H9 (cell line): Measurements from ENCODE around the gene HYAL2. TPM values are rescaled to one million over a fixed set of nuclear protein-coding genes. Genes with fewer than 3 reads are reported as not detected.

Source experiments
- DNase-seq: peaks from one replicate; pipeline ENCODE4 v3.0.0-alpha.2; 2017
- H2AFZ ChIP-seq: one replicate; pipeline ENCODE4 v1.6.1; 2013; ENCODE audit warnings: mild to moderate bottlenecking, low read length, control low read depth, moderate library complexity
- H2AK5ac ChIP-seq: 2 replicates; pipeline ENCODE4 v1.6.1; 2013; ENCODE audit warnings: low read length, control low read depth, mixed read lengths; ENCODE audit not compliant: insufficient read length
- H2BK120ac ChIP-seq: one replicate; pipeline ENCODE4 v1.6.1; 2013; ENCODE audit warnings: low read depth, mild to moderate bottlenecking, low read length, control low read depth, inconsistent platforms; ENCODE audit not compliant: poor library complexity, severe bottlenecking
- H2BK12ac ChIP-seq: 2 replicates; pipeline ENCODE4 v1.6.1; 2013; ENCODE audit warnings: low read length, control low read depth, mixed read lengths, low read depth; ENCODE audit not compliant: insufficient read length
- H2BK15ac ChIP-seq: 2 replicates; pipeline ENCODE4 v1.6.1; 2013; ENCODE audit warnings: low read depth, low read length, control low read depth
- H2BK20ac ChIP-seq: one replicate; pipeline ENCODE4 v1.6.1; 2013; ENCODE audit warnings: low read depth, mild to moderate bottlenecking, low read length, control low read depth, inconsistent platforms; ENCODE audit not compliant: poor library complexity, severe bottlenecking
- H2BK5ac ChIP-seq: 2 replicates; pipeline ENCODE4 v1.6.1; 2013; ENCODE audit warnings: low read length, control low read depth, mixed read lengths; ENCODE audit not compliant: insufficient read length
- H3K14ac ChIP-seq: 2 replicates; pipeline ENCODE4 v1.6.1; 2013; ENCODE audit warnings: low read length, control low read depth; ENCODE audit not compliant: insufficient read depth
- H3K18ac ChIP-seq: 2 replicates; pipeline ENCODE4 v1.6.1; 2013; ENCODE audit warnings: low read depth, mild to moderate bottlenecking, mixed read lengths, low read length, control low read depth; ENCODE audit not compliant: insufficient read length
- H3K23ac ChIP-seq: 2 replicates; pipeline ENCODE4 v1.6.1; 2013; ENCODE audit warnings: low read length, control low read depth, mixed read lengths, low read depth; ENCODE audit not compliant: insufficient read length
- H3K23me2 ChIP-seq: 2 replicates; pipeline ENCODE4 v1.6.1; 2013; ENCODE audit warnings: low read depth, mild to moderate bottlenecking, mixed read lengths, low read length, control low read depth; ENCODE audit not compliant: insufficient read length, poor library complexity, severe bottlenecking
- H3K27ac ChIP-seq: 2 replicates; pipeline ENCODE4 v1.5.1; 2013; ENCODE audit warnings: low read length, control low read depth, mixed read lengths, low read depth; ENCODE audit not compliant: insufficient read length
- H3K27me3 ChIP-seq: 2 replicates; pipeline ENCODE4 v1.6.1; 2013; ENCODE audit warnings: low read length, control low read depth, inconsistent platforms; ENCODE audit not compliant: insufficient read depth
- H3K4ac ChIP-seq: 2 replicates; pipeline ENCODE4 v1.6.1; 2013; ENCODE audit warnings: low read depth, mild to moderate bottlenecking, control low read depth, inconsistent platforms, low read length, moderate library complexity
- H3K4me1 ChIP-seq: 2 replicates; pipeline ENCODE4 v1.6.1; 2013; ENCODE audit warnings: low read length, control low read depth, inconsistent platforms; ENCODE audit not compliant: insufficient read depth
- H3K4me2 ChIP-seq: 2 replicates; pipeline ENCODE4 v1.6.1; 2013; ENCODE audit warnings: low read length, control low read depth, mixed read lengths; ENCODE audit not compliant: insufficient read length, insufficient read depth
- H3K56ac ChIP-seq: 2 replicates; pipeline ENCODE4 v1.6.1; 2013; ENCODE audit warnings: low read depth, mild to moderate bottlenecking, mixed read lengths, low read length, control low read depth; ENCODE audit not compliant: insufficient read length
- H3K79me1 ChIP-seq: 2 replicates; pipeline ENCODE4 v1.6.1; 2013; ENCODE audit warnings: low read depth, mild to moderate bottlenecking, moderate library complexity, low read length, control low read depth, inconsistent platforms; ENCODE audit not compliant: insufficient read depth, poor library complexity, severe bottlenecking
- H3K79me2 ChIP-seq: 2 replicates; pipeline ENCODE4 v1.6.1; 2013; ENCODE audit warnings: low read length, control low read depth, inconsistent platforms; ENCODE audit not compliant: insufficient read depth
- H3K9ac ChIP-seq: 2 replicates; pipeline ENCODE4 v1.6.1; 2013; ENCODE audit warnings: low read length, control low read depth, mixed read lengths; ENCODE audit not compliant: insufficient read length; ENCODE audit errors: extremely low read depth
- H3K9me3 ChIP-seq: one replicate; pipeline ENCODE4 v1.6.1; 2013; ENCODE audit warnings: low read depth, low read length, inconsistent platforms; ENCODE audit not compliant: control insufficient read depth
- H3T11ph ChIP-seq: one replicate; pipeline ENCODE4 v1.6.1; 2013; ENCODE audit warnings: mild to moderate bottlenecking, low read length, control low read depth, inconsistent platforms
- H4K20me1 ChIP-seq: one replicate; pipeline ENCODE4 v1.6.1; 2013; ENCODE audit not compliant: control insufficient read depth, insufficient read length, insufficient read depth
- H4K5ac ChIP-seq: 2 replicates; pipeline ENCODE4 v1.6.1; 2013; ENCODE audit warnings: low read depth, mild to moderate bottlenecking, mixed read lengths, low read length, control low read depth; ENCODE audit not compliant: insufficient read length
- H4K8ac ChIP-seq: replicated peaks from 2 replicates; pipeline ENCODE4 v1.6.1; 2013; ENCODE audit warnings: low read length, control low read depth, mixed read lengths, low read depth; ENCODE audit not compliant: insufficient read length
- H4K91ac ChIP-seq: 2 replicates; pipeline ENCODE4 v1.6.1; 2013; ENCODE audit warnings: low read depth, mild to moderate bottlenecking, moderate library complexity, mixed read lengths, low read length, control low read depth; ENCODE audit not compliant: insufficient read length
- H3K27ac Mint-ChIP-seq, 3 experiments: 2 replicates in 2 of 3; 3 replicates in 1 of 3; pipeline ENCODE4 v1.8.0; 2020 to 2021; ENCODE audit warnings: mixed read lengths in 3 of 3, mild to moderate bottlenecking in 1 of 3, moderate library complexity in 1 of 3
- H3K27me3 Mint-ChIP-seq: 2 replicates; pipeline ENCODE4 v1.8.0; 2021; ENCODE audit warnings: low read depth, mild to moderate bottlenecking, moderate library complexity, mixed read lengths
- H3K36me3 Mint-ChIP-seq, 3 experiments: 2 replicates in 2 of 3; 3 replicates in 1 of 3; pipeline ENCODE4 v1.8.0; 2020 to 2021; ENCODE audit warnings: low read depth in 3 of 3, mixed read lengths in 3 of 3; ENCODE audit not compliant: insufficient read depth in 1 of 3
- H3K4me1 Mint-ChIP-seq, 2 experiments: 2 replicates each; pipeline ENCODE4 v1.8.0; 2020; ENCODE audit warnings: mixed read lengths in 2 of 2
- H3K4me3 Mint-ChIP-seq, 2 experiments: 2 replicates in 1 of 2; 3 replicates in 1 of 2; pipeline ENCODE4 v1.8.0; 2020 to 2021; ENCODE audit warnings: mild to moderate bottlenecking in 2 of 2, mixed read lengths in 2 of 2, moderate library complexity in 1 of 2
- H3K9me3 Mint-ChIP-seq, 2 experiments: 2 replicates in 1 of 2; 3 replicates in 1 of 2; pipeline ENCODE4 v1.8.0; 2020; ENCODE audit warnings: mild to moderate bottlenecking in 2 of 2, mixed read lengths in 2 of 2, moderate library complexity in 1 of 2
- CTCF ChIP-seq: fragments of 200-600 bp; sonication (generic); conservative IDR thresholded peaks from 3 replicates; pipeline ENCODE4 v1.8.0; 2021; ENCODE audit warnings: antibody characterized with exemption, mild to moderate bottlenecking
- WGBS: extraction: QIAGEN DNeasy Blood & Tissue Kit; methylation state at CpG from one replicate; pipeline ENCODE4 v1.1.7; 2013; ENCODE audit warnings: missing lambda C conversion rate, low lambda C conversion rate, mixed read lengths; ENCODE audit not compliant: insufficient read length; ENCODE audit errors: extremely low coverage; 5-methylcytosine and 5-hydroxymethylcytosine counted together
- total RNA-seq: library from RNA; stranded (reverse); gene quantifications from 2 replicates; pipeline ENCODE4 v1.2.1, GENCODE V29; 2021

The HYAL2 gene
- total RNA-seq, 1 experiment from 2014 or later: 51.9 TPM

GRCh38 chr3:50278123-50278879 is 44.2 kb downstream of the HYAL2 start:
- H3K9me3 ChIP-seq: no peaks in the 10 kb centered on the region
- Mint-ChIP-seq H3K9me3 (no peaks in the 10 kb centered on the region), H3K27ac (peak overlapping the region in 1 of 3 experiments; percentile 95; a peak in 1 of 7 replicates), H3K4me3 (no peak overlapping the region), H3K36me3 (no peaks in the 10 kb centered on the region; a peak in 1 of 7 replicates), H3K4me1 (peaks cover 19 to 22% of the 10 kb centered on the region in 2 experiments), H3K27me3 (peaks cover 56% of the 10 kb centered on the region)
- H3T11ph ChIP-seq: no peak overlapping the region
- H3K23me2 ChIP-seq: peaks cover 6% of the 10 kb centered on the region
- DNase-seq: no peak
- H2AFZ ChIP-seq: no peak overlapping the region
- no peak overlapping the region for H3K14ac ChIP-seq
- TF ChIP-seq CTCF: no peak
- no peak overlapping the region for H3K4me2 ChIP-seq
- no peak overlapping the region for H3K18ac ChIP-seq
- H4K5ac ChIP-seq: no peak overlapping the region
- no peak overlapping the region for H3K56ac ChIP-seq
- no peak overlapping the region for H3K27ac ChIP-seq
- no peak overlapping the region for H2BK15ac ChIP-seq
- H3K23ac ChIP-seq: no peak overlapping the region
- no peaks in the 10 kb centered on the region for H3K4me1 ChIP-seq
- H3K9ac ChIP-seq: no peak overlapping the region
- no peak overlapping the region for H2BK120ac ChIP-seq
- H3K79me1 ChIP-seq: no peaks in the 10 kb centered on the region
- H3K4ac ChIP-seq: no peak overlapping the region
- H2AK5ac ChIP-seq: no peak overlapping the region
- H4K8ac ChIP-seq: no peak overlapping the region
- no peaks in the 10 kb centered on the region for H4K20me1 ChIP-seq
- H2BK20ac ChIP-seq: no peak overlapping the region
- WGBS: no CpG with 5 or more reads among the region's 4 CpGs
- H2BK12ac ChIP-seq: no peak overlapping the region
- H3K79me2 ChIP-seq: no peaks in the 10 kb centered on the region
- H2BK5ac ChIP-seq: no peak overlapping the region
- no peak overlapping the region for H4K91ac ChIP-seq
- H3K27me3 ChIP-seq: peaks cover 12% of the 10 kb centered on the region; the same call in 1 of the 2 replicates
